ENCODE data around the gene AKNA.

Gene AKNA

DNA sequence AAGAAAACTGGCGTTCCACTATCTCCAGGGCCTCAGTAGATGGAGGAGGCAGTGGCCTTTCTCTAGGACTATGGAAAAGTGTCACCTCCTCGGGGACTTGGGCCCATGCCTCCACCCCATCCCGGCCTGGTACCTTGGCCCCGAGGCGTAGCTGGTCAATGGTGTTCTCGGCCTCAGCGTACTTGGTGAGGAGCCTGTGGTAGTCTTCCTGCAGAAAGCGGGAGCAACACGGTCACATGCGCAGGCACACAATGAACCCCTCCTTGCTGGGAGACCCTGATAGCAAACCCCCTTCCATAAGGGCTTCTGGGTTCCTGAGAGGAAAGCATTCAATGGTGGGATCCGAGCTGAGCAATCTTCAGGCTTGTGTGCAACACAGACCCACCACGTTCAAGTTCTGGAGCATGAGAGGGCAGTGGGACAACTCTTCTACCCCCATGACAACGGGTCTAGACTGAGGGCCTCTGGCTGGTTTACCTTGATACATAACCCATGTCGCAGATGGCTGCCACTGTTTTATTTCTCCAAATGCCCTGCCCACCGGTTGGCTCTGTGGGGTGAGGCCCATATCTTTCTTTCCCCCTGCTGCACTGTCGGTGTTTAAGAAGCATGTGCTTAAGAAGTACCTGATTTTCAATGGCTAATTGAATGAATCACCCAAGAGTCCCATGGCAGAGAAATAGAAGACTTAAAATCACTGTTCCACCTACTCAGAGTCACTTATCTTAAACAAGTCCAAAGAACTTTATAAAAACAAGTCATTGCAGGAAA lies 13.6 kb downstream of the AKNA start:
- no peak for DNase-seq (ENCODE audit: low read depth)

GRCh38 chr9:114372921-114373448 lies 14.8 kb downstream of the AKNA start:
- DNase-seq (ENCODE audit: low read depth), result peak; percentile 63

DNA sequence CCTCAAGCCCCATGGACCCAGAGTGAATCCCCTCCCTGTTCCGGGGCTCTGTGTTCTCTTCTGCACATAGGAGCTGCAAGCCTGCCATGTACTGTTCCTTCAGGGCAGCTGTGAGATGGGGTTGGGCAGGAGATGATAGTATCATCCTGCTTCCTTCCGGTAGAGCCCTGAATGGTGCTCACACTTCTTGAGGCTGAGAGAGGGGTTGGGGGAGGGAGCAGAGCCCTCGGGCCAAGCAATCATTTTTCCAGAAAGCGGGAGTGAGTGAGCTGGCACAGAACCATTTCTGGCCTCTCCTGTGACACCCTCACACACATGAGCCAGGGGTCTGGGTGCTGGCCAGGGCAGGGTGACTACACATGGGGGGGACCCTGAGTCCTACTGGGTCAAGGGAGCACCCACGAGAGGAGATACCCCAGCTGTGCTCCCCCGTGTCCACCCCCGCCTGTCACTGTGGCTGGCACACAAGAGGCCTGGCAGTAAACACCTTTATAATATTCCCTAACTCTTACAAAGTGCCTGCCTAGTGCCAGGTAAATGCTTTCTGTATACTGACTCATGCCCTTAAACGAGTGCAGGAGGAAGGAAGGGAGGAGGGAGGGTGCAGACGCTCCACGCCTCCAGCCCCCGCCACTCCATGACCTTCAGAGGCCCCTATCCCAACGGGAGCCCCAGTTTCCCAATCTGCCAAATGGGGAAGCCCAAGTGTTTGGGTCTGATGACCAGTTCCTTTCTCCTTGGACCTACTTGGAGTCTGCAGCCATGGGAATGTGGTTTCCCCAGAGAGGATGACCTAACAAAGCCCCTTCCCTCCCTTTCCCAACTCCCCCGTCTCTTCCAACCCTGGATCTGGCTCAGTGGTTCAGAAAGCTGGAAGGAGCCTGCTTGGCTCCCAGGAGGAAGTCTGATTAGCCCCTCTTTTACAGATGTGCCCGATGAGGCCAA lies 15.5 kb downstream of the AKNA start:
- no peak for DNase-seq (ENCODE audit: low read depth)

DNA sequence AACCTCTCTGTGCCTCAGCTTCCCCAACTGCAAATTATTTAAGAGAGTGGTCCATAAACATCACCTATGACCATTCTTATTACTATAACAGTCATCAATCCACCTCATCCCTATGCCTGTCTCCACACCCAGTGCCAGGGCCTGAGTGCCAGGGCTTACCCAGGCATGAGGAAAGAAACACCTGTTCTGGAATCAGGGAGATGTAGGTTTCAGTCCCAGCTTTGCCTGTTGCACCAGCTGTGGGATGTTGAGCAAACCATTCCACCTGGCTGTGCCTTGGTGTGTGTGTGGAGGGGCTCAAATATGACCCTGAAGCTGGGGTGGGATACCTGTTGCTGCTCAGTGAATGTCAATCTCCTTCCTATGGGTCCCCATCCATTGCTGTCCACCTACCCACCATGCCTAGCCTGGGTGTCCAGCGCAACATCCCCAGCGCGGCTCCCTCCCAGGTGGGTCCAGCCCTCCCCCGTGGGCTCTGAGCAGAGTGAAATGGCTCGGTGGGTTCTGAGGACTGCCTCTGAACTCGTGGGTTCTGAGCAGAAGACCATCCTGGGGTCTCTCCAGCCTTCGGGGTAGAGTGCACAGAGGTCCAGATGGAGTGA lies 16.3 kb downstream of the AKNA start:
- DNase-seq (ENCODE audit: low read depth), result no peak

DNA sequence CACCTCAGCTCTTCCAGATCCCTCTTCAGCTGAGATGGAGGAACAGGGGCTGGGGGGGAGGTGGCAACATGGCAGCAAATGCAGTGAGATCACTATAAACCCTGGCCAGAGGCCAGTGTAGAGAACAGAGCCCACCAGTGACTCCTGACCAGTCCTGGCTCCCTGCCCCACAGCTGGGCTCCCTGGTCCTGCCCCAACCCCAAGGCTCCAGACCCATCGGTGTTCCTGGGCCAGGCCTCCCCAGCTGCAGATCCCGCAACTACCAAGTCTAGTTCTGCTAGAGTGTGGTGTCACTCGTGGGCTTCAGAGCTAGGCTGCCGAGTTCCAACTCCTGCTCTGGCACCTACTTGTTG lies 16.8 kb downstream of the AKNA start:
- DNase-seq (ENCODE audit: low read depth), result no peak

DNA sequence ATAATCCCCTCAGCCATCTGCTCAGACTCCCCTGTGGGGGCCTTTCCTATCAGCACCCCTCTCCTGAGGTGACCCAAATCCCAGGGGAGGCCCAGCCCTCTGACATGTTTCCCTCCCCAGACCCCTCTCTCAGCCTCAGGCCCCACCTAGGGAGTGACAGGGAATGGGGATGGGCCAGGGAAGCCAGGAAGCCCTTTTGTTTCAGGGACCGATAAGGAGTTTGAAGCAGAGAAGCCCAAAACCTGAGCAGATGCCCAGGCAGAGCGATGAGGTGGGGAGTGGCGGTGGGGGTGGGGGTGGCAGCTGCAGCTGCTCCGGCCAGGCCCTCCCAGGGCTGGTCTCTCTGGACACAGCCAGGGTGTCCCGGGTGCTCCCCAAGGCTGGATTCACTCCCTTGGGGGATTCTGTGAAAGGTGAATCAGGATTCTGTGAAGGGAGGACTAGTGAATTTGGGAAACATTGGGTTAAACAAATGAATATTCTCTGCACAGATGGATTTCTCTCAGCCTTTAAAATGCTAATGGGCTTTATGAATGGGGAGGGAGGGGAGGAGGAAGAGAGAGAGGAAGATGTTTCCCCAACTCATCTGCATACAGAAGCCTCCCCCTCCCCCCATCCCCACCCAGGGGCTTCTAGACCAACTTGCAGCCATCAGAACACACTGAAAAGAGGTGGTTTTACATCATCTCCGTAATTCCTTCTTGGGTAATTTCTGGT lies 17.4 kb downstream of the AKNA start:
- no peak for DNase-seq (ENCODE audit: low read depth)

GRCh38 chr9:114369216-114370130 lies 18.3 kb downstream of the AKNA start:
- DNase-seq (ENCODE audit: low read depth), result no peak

DNA sequence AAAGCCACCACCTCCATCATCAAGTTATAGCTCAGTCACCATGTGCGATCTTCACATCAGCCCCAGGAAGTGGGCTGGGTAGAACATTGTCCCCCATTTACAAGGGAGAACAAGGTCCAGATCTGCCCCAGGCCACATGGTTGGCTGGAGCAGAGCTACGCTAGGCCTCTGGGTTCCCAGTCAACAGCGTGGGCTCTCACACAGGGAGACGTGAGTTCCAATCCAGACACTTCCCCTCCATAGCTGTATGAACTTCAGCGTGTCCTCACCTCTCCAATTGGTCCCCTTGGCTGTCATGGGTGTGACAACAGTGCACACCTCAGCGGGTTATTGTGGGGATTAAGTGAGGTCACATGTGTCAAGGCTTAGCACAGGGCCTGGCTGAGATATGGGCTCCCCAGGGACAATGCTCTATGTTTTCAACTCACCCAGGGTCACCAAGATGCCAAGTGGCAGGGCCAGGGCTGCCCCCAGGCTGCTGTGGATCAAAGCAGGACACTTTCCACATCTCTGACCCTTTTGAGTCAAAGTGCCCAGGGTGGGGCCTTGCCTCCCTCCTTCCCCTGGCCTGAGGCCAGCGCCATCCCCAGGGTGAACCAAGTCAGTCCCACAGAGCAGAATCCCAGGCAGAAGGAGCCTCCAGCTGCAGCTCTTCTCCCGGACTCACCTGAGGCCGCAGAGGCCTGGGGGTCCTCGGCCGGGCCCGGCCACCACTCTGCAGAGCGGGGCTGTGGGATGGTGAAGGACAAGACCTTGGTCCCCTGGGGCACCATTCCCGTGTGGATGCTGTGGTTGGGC lies 19.8 kb downstream of the AKNA start:
- no peak for DNase-seq (ENCODE audit: low read depth)

GRCh38 chr9:114367366-114367765 lies 20.4 kb downstream of the AKNA start:
- DNase-seq (ENCODE audit: low read depth), result no peak

GRCh38 chr9:114366334-114367128 lies 21.3 kb downstream of the AKNA start:
- DNase-seq (ENCODE audit: low read depth), result no peak

- no peak for DNase-seq (ENCODE audit: low read depth)
Measured at GRCh38 chr9:114365194-114365593, 22.6 kb downstream of the AKNA start.

DNA sequence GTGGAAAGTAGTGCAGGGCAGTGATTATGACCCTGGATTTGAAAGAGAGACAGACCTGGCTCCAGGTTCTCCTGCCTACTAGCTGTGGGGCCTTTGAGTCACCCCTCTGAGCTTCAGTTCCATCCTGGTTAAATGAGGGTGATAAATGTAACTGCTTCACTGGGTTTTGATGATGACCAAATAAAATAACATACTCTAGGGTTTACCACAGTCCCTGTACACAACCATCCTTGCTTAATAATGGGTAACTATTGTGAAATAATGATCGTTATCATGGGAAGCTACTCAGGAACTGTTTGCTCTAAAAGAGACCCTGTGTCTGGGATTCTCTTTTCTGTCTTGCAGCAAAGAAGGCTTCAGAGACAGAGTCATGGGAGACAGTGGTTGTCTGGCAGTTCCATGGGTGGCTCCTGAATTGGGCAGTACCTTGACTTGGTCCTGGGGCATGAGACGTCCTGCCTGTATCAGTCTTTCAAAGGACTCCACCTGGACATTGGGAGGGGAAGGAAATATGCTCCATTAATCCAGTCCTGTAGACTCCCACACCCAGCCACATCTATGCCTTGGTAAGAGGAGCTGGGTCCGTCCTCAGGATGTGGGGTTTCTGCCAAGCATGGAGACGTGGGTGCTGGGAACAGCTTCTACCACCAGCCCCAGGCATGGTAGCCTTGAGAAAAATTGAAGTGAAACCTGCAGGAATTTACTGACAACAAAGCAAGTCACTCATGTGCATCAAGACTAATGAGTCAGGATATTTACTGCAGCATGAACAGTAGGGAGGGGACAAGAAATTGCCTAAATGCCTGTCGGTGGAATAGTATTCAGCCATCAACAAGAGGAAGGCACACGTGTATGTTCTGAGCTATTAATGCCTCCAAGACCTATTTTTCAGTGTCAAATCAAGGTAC lies 23.4 kb downstream of the AKNA start:
- DNase-seq (ENCODE audit: low read depth), result no peak

GRCh38 chr9:114363424-114363823 lies 24.4 kb downstream of the AKNA start:
- no peak for DNase-seq (ENCODE audit: low read depth)

- DNase-seq (ENCODE audit: low read depth), result no peak
Measured at GRCh38 chr9:114362394-114362793, 25.4 kb downstream of the AKNA start.

DNA sequence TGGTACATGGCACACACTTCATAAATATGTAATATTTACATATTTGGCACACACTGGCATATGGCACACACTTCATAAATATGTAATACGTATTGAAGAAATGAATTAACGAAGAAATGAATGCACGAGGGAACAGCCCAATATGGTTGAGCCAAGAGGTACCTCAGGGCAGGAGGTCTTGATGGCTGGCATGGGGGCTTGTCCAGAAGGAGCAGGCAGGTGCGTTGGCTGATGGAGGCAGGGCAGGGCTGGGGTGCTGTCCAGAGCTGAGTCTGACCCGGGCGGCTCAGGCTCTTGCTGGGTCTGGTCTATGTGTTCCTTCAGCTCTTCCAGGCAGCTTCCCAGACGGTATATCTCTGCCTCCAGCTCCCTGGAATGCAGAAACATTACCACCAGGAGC lies 26.2 kb downstream of the AKNA start:
- no peak for DNase-seq (ENCODE audit: low read depth)

DNA sequence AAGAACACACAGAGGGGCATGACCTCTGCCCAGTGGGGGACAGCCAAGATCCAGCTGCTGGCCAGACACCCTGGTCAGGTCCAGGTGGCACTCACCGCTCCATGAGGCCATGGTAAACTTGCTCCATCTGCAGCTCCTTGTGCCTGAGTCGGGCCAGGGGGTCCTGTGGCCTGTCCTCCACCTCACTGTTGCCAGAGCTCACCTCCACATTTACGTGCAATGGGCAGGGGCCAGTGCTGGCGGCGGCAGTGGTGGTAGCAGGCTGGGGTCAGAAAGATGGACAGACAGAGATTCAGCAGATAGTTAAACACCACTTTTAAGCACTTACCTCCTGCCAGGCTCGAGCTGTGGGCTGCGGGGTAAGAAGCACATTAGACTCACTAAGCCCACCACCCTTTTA lies 28.0 kb downstream of the AKNA start:
- DNase-seq (ENCODE audit: low read depth), result no peak

DNA sequence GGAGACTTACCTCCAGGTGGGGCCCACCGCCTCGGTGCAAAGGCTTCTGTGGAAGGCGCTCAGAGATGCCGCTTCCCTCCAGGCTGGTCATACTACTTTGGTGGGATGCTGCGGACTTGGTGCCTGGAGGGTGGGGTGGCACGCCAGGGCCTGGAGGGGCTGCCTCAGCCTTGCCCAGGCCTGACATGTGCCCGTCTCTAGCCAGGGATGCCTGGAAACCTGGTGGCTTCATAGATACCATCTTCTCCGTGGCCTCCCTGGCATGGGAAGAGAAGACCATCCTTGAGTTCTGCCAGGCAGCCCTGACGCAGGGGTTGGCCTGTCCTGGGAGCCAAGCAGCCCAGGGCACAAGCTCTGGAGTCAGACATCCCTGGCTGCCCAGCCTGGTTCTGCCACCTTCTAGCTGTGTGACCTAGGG lies 29.9 kb downstream of the AKNA start:
- no peak for DNase-seq (ENCODE audit: low read depth)

DNA sequence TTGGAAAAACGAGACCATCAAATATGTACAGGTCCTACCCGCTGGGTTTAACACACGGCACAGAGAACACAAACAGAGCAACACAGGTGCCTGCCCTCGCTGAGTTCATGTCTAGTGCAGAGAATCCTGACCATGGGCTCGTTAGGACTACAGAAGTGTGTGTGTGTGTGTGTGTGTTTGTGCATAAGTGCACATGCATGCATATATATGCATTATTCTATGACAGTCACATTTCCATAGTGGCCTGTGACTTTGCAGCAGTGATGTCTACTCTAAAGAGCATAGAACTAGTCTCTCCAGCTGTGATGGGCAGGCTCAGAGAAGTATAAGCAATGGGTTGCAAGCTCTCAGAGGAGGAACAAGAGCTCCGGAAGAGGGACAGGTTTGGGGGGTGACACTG lies 30.4 kb downstream of the AKNA start:
- DNase-seq (ENCODE audit: low read depth), result no peak

Data from activated T-cell treated with anti-CD3 and anti-CD28 coated beads for 1 hour (primary cell).